Measurements from ENCODE around the gene ARHGAP26. TPM values are rescaled to one million over a fixed set of nuclear protein-coding genes. Genes with fewer than 3 reads are reported as not detected.

ARHGAP26 gene
- total RNA-seq, 1 experiment from 2014 or later: 65.5 TPM

DNA sequence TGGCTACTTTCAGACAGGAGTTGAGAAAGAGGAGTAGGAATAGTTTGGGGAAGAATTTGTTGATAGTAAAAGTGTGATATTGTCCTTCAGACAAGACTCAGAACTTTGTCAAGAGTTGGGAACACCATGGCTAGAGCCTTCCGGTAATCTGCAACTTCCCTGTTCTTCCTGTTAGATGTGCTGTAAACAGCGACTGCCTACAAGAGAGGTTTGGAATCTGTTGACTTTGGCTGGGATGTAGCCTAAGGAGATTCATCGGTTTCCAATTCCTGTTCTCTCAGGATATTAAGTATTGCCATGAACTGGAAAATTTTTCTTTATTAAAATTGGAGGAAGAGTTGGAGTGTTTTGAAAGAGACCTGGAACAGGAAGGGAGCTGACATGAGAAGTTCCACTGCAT lies 43.9 kb downstream of the ARHGAP26 start:
- H3K27ac ChIP-seq (ENCODE audit: low read length): peak overlapping the region; percentile 57
- intact Hi-C loops (cut with micrococcal nuclease; ENCODE audit: unreplicated experiment) (no loop called here), in situ Hi-C loops (cut with HindIII; ENCODE audit: low pct_unique_long_range_greater_than_20kb, low sequenced_read_pairs) (no loop called here)
- POLR2A ChIA-PET: no interaction called here
- CTCF ChIA-PET: no interaction called here
- no peaks in the 10 kb centered on the region for H3K27me3 ChIP-seq (ENCODE audit: control insufficient read depth, insufficient read depth, low read length)
- BruUV-seq (replicated peaks): no TSS peak
- TF ChIP-seq, protein P1, sequence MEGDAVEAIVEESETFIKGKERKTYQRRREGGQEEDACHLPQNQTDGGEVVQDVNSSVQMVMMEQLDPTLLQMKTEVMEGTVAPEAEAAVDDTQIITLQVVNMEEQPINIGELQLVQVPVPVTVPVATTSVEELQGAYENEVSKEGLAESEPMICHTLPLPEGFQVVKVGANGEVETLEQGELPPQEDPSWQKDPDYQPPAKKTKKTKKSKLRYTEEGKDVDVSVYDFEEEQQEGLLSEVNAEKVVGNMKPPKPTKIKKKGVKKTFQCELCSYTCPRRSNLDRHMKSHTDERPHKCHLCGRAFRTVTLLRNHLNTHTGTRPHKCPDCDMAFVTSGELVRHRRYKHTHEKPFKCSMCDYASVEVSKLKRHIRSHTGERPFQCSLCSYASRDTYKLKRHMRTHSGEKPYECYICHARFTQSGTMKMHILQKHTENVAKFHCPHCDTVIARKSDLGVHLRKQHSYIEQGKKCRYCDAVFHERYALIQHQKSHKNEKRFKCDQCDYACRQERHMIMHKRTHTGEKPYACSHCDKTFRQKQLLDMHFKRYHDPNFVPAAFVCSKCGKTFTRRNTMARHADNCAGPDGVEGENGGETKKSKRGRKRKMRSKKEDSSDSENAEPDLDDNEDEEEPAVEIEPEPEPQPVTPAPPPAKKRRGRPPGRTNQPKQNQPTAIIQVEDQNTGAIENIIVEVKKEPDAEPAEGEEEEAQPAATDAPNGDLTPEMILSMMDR (IDR thresholded peaks at IDR 0.05): no peak
- no peak for TF ChIP-seq POLR2AphosphoS5 (IDR thresholded peaks at IDR 0.05; ENCODE audit: low read depth, low read length)
- TF ChIP-seq, protein P2, sequence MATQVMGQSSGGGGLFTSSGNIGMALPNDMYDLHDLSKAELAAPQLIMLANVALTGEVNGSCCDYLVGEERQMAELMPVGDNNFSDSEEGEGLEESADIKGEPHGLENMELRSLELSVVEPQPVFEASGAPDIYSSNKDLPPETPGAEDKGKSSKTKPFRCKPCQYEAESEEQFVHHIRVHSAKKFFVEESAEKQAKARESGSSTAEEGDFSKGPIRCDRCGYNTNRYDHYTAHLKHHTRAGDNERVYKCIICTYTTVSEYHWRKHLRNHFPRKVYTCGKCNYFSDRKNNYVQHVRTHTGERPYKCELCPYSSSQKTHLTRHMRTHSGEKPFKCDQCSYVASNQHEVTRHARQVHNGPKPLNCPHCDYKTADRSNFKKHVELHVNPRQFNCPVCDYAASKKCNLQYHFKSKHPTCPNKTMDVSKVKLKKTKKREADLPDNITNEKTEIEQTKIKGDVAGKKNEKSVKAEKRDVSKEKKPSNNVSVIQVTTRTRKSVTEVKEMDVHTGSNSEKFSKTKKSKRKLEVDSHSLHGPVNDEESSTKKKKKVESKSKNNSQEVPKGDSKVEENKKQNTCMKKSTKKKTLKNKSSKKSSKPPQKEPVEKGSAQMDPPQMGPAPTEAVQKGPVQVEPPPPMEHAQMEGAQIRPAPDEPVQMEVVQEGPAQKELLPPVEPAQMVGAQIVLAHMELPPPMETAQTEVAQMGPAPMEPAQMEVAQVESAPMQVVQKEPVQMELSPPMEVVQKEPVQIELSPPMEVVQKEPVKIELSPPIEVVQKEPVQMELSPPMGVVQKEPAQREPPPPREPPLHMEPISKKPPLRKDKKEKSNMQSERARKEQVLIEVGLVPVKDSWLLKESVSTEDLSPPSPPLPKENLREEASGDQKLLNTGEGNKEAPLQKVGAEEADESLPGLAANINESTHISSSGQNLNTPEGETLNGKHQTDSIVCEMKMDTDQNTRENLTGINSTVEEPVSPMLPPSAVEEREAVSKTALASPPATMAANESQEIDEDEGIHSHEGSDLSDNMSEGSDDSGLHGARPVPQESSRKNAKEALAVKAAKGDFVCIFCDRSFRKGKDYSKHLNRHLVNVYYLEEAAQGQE (IDR thresholded peaks at IDR 0.05; ENCODE audit: insufficient read depth in 1 of 2, low read depth in 2 of 2, low read length in 1 of 2): no peak
- no peak for TF ChIP-seq SIN3A (IDR thresholded peaks at IDR 0.05; ENCODE audit: borderline replicate concordance, insufficient read depth, low read depth, low read length)
- TF ChIP-seq TCF7L2 (IDR thresholded peaks at IDR 0.05; ENCODE audit: low read depth, low read length): no peak
- peaks cover 71% of the 10 kb centered on the region for H3K4me1 ChIP-seq (ENCODE audit: control insufficient read depth, insufficient read depth, low read length)
- DNase-seq (ENCODE audit: low read depth, low spot score) (no peak), ATAC-seq (no peak)
- no peak overlapping the region for H3K4me3 ChIP-seq (ENCODE audit: low read depth in 2 of 2, low read length in 2 of 2)
- H3K36me3 ChIP-seq (ENCODE audit: control insufficient read depth, insufficient read depth, low read length): no peaks in the 10 kb centered on the region
- no peaks in the 10 kb centered on the region for H3K9me3 ChIP-seq (ENCODE audit: control insufficient read depth, insufficient read depth, low read depth, low read length)

DNA sequence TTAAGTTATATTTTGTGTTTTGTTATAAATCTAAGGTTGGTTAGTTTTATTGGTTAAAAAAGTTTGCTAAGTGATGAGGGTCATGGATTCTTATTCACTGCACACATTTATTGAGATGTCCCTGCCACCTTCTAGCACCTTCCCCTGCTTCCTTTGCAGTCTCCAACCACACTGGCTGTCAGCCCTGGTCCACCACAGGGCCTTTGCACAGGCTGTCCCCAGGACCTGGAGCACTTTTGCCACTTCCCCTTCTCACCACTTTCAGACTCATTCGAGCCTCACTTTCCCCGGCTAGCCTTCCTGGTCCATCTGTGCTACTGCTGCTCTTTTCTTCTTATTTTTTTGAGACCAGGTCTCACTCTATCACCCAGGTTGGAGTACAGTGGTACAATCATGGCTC lies 45.3 kb downstream of the ARHGAP26 start:
- ChIA-PET CTCF (no interaction called here), POLR2A (no interaction called here)
- DNase-seq (ENCODE audit: low read depth, low spot score): no peak
- H3K9me3 ChIP-seq (ENCODE audit: control insufficient read depth, insufficient read depth, low read depth, low read length): no peaks in the 10 kb centered on the region
- no peaks in the 10 kb centered on the region for H3K36me3 ChIP-seq (ENCODE audit: control insufficient read depth, insufficient read depth, low read length)
- in situ Hi-C loops (cut with HindIII; ENCODE audit: low pct_unique_long_range_greater_than_20kb, low sequenced_read_pairs) (no loop called here), intact Hi-C loops (cut with micrococcal nuclease; ENCODE audit: unreplicated experiment) (no loop called here)
- TF ChIP-seq SIN3A (IDR thresholded peaks at IDR 0.05; ENCODE audit: borderline replicate concordance, insufficient read depth, low read depth, low read length) (no peak), POLR2AphosphoS5 (IDR thresholded peaks at IDR 0.05; ENCODE audit: low read depth, low read length) (no peak), TCF7L2 (IDR thresholded peaks at IDR 0.05; ENCODE audit: low read depth, low read length) (no peak)
- TF ChIP-seq, protein P1 (IDR thresholded peaks at IDR 0.05): no peak
- TF ChIP-seq, protein P2 (IDR thresholded peaks at IDR 0.05; ENCODE audit: insufficient read depth in 1 of 2, low read depth in 2 of 2, low read length in 1 of 2): no peak
- H3K27me3 ChIP-seq (ENCODE audit: control insufficient read depth, insufficient read depth, low read length): no peaks in the 10 kb centered on the region
- H3K4me3 ChIP-seq (ENCODE audit: low read depth in 2 of 2, low read length in 2 of 2): no peak overlapping the region
- BruUV-seq (replicated peaks): no TSS peak
- 0 out of 2 replicates have a peak overlapping the region, but pooled peaks have one; percentile 5 for H3K27ac ChIP-seq (ENCODE audit: low read length)
- no peak for ATAC-seq
- H3K4me1 ChIP-seq (ENCODE audit: control insufficient read depth, insufficient read depth, low read length): peaks cover 71% of the 10 kb centered on the region
